AG04449 (cell line): Measurements from ENCODE around the gene GHRHR.

Source experiments
- CTCF ChIA-PET: fragments of 350-600 bp; formaldehyde crosslinking; extraction: SDS; loops from one replicate; lab custom pipeline; 2021; ENCODE audit warnings: antibody characterized with exemption; lab: Yijun Ruan, JAX
- POLR2A ChIA-PET: fragments of 400-600, 350-600 bp; formaldehyde crosslinking; extraction: SDS; loops from one replicate; lab custom pipeline; 2020; ENCODE audit warnings: antibody characterized with exemption, inconsistent platforms; lab: Yijun Ruan, JAX
- DNase-seq: peaks from one replicate; pipeline ENCODE4 v3.0.0-alpha.2; 2010; ENCODE audit warnings: low read depth, low spot score
- H3K4me3 ChIP-seq: 2 replicates; pipeline ENCODE4 v1.5.1; 2011; ENCODE audit warnings: low read depth, mild to moderate bottlenecking, control low read depth, low read length
- TF ChIP-seq, protein P1 (sequence below): IDR thresholded peaks from one replicate; pipeline ENCODE4 v1.5.1; 2011; ENCODE audit warnings: mild to moderate bottlenecking, moderate library complexity, low read length, control low read depth, inconsistent platforms; ENCODE audit not compliant: insufficient read depth; ENCODE audit errors: missing control alignments

GHRHR gene

DNA sequence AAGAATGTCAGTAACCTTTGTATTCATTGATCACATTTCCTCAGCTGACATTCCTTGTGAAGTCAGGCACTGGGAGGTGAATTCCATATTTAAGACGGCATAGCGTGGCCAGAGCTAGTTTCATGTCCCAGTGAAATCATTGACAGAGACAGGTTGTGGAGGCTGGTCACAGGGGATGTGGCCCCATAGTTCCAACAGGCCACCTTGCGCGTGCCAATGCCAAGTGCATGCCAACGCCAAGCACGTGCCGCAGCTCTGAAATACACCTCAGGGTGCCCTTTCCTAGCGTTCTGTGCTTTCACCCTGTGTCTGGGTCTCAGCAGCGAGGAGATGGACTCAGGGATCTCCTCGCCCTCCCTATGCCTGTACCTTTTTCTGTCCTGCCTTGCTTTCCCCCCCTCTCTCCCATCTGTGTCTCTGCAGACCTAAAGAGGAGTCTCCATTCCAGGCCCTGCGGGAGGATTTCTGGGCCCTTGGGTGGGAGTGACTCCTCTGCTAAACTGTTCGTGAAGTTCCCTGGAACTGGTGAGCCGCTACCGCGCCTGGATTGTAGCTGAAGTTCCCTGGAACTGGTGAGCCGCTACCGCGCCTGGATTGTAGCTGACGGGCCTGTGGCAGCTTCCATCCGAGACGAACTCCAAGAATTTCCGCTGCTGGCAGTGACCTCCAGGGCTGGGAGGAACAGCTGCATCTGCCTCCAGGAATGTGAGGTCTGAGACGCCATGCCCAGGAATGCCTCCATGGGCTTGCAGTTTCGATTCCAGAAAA lies 32.4 kb upstream of the GHRHR start:
- DNase-seq, result no peak
- TF ChIP-seq, protein P1, sequence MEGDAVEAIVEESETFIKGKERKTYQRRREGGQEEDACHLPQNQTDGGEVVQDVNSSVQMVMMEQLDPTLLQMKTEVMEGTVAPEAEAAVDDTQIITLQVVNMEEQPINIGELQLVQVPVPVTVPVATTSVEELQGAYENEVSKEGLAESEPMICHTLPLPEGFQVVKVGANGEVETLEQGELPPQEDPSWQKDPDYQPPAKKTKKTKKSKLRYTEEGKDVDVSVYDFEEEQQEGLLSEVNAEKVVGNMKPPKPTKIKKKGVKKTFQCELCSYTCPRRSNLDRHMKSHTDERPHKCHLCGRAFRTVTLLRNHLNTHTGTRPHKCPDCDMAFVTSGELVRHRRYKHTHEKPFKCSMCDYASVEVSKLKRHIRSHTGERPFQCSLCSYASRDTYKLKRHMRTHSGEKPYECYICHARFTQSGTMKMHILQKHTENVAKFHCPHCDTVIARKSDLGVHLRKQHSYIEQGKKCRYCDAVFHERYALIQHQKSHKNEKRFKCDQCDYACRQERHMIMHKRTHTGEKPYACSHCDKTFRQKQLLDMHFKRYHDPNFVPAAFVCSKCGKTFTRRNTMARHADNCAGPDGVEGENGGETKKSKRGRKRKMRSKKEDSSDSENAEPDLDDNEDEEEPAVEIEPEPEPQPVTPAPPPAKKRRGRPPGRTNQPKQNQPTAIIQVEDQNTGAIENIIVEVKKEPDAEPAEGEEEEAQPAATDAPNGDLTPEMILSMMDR, result no peak
- POLR2A ChIA-PET, result interaction anchor here (0.7 kb wide), 1 partner anchor 43 kb away, joined by 3 read pairs; no protein-coding TSS in a partner anchor
- no peak overlapping the region for H3K4me3 ChIP-seq
- CTCF ChIA-PET, result interaction anchor here (1.2 to 3.0 kb wide), 3 partner anchors 8 to 191 kb away, joined by 6 to 45 read pairs (median 8); no protein-coding TSS in a partner anchor

DNA sequence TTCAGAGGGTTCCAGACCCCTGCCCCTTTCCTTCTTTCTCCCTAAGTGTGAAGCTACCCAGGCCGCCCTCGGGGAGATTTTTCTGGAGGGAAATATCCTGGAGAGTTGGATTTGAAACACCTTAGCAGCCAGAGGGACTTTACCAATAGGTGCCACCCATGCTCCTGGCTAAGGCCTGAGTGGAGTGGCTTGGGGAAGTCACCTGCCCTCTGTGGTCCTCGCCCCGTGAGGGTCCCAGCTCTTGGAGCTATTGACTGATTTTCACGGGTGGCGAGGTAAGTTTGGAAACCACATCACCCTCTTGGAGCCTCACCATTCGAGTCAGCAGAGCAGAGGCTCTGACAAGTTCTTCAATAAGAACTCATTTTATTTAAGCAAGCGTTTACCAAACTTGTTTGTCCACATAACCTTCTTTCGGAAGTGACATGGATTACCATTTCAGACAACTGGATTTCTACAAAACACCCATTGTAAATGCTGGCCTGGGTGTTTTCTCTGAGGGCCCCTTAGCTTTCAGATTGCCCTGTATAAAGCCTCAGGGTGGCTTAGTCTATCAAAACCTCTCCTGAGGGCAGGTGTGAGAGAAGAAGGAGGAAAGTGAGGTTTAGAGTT lies 31.7 kb upstream of the GHRHR start:
- no peak for DNase-seq
- ChIA-PET POLR2A (interaction anchor here (0.7 kb wide), 1 partner anchor 44 kb away, joined by 3 read pairs; no protein-coding TSS in a partner anchor), CTCF (interaction anchor here (1.2 to 2.0 kb wide), 2 partner anchors 51 to 190 kb away, joined by 6 to 8 read pairs; no protein-coding TSS in a partner anchor)
- H3K4me3 ChIP-seq, result no peak overlapping the region
- TF ChIP-seq, protein P1, result no peak

DNA sequence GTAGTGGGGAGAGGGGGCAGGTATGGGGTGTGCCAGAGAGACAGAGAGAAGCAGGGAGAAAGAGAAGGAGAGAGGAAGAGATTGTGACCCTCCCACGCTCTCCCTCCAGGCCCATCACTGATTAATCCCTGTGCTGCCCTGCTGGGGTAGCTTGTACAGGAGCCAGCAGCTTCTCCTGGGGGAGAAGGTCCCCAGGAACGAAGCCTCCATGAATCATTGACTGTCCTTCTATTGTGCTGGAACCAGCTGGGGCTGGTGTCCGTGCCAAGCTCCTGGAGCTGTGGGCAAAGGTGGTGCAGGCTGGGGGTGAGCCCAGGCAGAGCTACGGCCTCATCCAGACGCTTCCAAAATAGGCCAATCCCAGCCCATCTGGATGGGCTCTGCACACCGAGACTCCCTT lies 31.2 kb upstream of the GHRHR start:
- TF ChIP-seq, protein P1, result no peak
- no peak for DNase-seq
- ChIA-PET POLR2A (no interaction called here), CTCF (interaction anchor here (7.6 kb wide), 1 partner anchor 11 kb away, joined by 77 read pairs; no protein-coding TSS in a partner anchor)
- H3K4me3 ChIP-seq, result no peak overlapping the region

DNA sequence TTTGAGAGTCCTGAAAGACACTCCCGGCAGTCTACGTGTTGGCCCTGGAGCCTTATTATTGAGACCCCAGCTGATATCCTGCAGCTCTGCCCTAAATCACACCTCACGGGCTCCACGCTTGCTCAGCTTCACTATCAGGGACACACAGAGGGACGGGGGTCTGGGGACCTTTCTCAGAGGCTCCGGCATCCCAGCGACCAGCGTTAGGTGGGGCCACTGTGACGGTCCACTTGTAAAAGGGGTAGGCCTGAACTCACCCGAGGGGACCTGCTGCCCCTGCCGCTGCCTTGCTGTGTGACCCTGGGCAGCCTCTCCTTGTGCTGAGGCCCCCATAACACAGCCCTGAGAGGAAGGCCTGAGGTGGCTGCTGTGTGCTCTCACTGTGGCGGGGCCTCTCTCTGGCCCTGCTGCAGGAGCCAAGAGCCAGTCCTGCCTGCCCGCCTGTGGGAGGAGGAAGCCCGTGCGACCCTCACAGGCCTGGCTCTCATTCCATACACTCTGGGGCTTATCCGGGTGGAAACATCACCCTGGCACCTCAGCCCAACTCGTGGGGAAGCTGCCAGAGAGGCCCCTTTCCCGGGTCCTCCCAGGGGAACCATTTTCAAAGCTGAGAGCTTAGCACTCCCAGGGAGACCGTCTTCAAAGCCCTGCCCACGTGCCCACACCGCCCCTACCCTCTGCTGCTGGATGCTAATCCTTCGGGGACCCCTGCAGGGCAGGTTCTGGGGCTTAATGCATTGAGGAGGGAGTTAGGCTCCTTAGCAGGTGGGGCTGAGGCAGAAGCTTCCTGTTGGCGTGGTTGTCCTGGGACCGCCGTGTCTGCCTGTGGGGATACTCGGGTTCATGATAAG lies 30.4 kb upstream of the GHRHR start:
- no peak for DNase-seq
- no peak overlapping the region for H3K4me3 ChIP-seq
- TF ChIP-seq, protein P1, result no peak
- ChIA-PET CTCF (interaction anchor here (0.9 to 7.6 kb wide), 6 partner anchors 10 to 200 kb away, joined by 3 to 77 read pairs (median 12); no protein-coding TSS in a partner anchor), POLR2A (no interaction called here)

DNA sequence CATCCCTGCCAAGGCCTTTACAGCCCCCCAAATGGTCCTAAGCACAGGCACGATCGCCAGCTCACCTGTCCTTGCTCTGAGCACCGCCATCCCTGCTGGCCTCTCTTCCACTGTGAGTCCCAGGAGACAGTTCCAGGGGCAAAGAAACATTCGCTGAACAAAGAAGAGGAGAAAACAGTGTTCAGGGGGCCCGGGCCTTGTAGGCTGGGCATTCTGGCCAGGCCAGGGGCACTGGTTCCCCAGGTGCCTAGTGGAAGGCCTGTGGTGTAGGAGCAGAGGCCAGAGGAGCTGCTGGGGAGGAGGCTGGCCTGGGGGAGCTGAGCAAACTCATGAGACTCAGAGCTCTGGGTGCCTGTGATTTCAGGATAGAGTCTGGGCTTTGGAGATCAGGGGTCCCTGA lies 29.5 kb upstream of the GHRHR start:
- TF ChIP-seq, protein P1, result no peak
- H3K4me3 ChIP-seq, result no peak overlapping the region
- ChIA-PET POLR2A (no interaction called here), CTCF (interaction anchor here (0.6 to 7.6 kb wide), 7 partner anchors 9 to 199 kb away, joined by 3 to 77 read pairs (median 8); no protein-coding TSS in a partner anchor)
- no peak for DNase-seq
